ENCODE data around the gene KIF5B. TPM values are rescaled to one million over a fixed set of nuclear protein-coding genes. Genes with fewer than 3 reads are reported as not detected.

KIF5B gene
- total and polyA plus RNA-seq, 2 of the 4 experiments (the other 2 are of a cell fraction) = 33.5 to 68.5 TPM

GRCh38 chr10:32055478-32056135 is 618 bp downstream of the KIF5B start:
- CTCF ChIA-PET = no interaction called here
- H4K8ac ChIP-seq (ENCODE audit: low read depth in 2 of 2, low read length in 2 of 2) = peak overlapping the region; percentile 83

More at GRCh38 chr10:32055478-32056135, 618 bp downstream of the KIF5B start:
- Histone ChIP-seq H3K9ac (ENCODE audit: low read depth, low read length) (peak overlapping the region; percentile 97), H4K5ac (ENCODE audit: low read depth, low read length) (peak overlapping the region; percentile 85), H3K27ac (ENCODE audit: insufficient read depth, low read length) (peak overlapping the region; percentile 96), H3K79me1 (ENCODE audit: low read depth in 1 of 2, low read length in 2 of 2) (peaks cover 0 to 17% of the 10 kb centered on the region in 2 experiments; a peak in 2 of 4 replicates), H3K23ac (ENCODE audit: low read depth, low read length) (peak overlapping the region; percentile 98), H4K91ac (ENCODE audit: insufficient read depth, low read depth, low read length) (peak overlapping the region; percentile 82), H2AFZ (replicated peaks; ENCODE audit: low read length, poor library complexity) (peak overlapping the region; percentile 93), H3K9me1 (ENCODE audit: insufficient read depth, low read length) (peaks cover 6% of the 10 kb centered on the region; the same call in 1 of the 2 replicates), H3K27me3 (ENCODE audit: control insufficient read depth, insufficient read depth, low read length) (no peaks in the 10 kb centered on the region), H3K18ac (ENCODE audit: low read depth, low read length) (peak overlapping the region; percentile 75), H3K36me3 (ENCODE audit: control insufficient read depth, insufficient read depth, low read length) (no peaks in the 10 kb centered on the region), H3K4me1 (ENCODE audit: control insufficient read depth, insufficient read depth, low read length) (peaks cover 4% of the 10 kb centered on the region; the same call in 1 of the 2 replicates), H2BK5ac (ENCODE audit: low read depth, low read length, poor library complexity, severe bottlenecking) (peak overlapping the region; percentile 88), H3K4me2 (ENCODE audit: low read depth, low read length) (peak overlapping the region; percentile 100), H3K4me3 (ENCODE audit: insufficient read depth, low read depth, low read length) (peak overlapping the region; percentile 93), H3K14ac (replicated peaks; ENCODE audit: low read depth, low read length) (peak overlapping the region; percentile 97), H2AK9ac (replicated peaks; ENCODE audit: low read depth, low read length, poor library complexity) (peak overlapping the region; percentile 95), H2BK15ac (ENCODE audit: low read depth, low read length) (peak overlapping the region; percentile 19; the same call in 1 of the 3 replicates), H2BK20ac (ENCODE audit: low read depth, low read length) (no peak overlapping the region), H3K9me3 (ENCODE audit: control insufficient read depth, insufficient read depth, low read length) (no peaks in the 10 kb centered on the region), H3K56ac (ENCODE audit: extremely low read depth, insufficient read depth, low read length) (peak overlapping the region; percentile 90; the same call in 1 of the 2 replicates), H3K4ac (ENCODE audit: low read depth, low read length) (peak overlapping the region; percentile 95), H4K20me1 (ENCODE audit: insufficient read depth, low read length) (peaks cover 47% of the 10 kb centered on the region), H2AK5ac (ENCODE audit: low read depth, low read length) (peak overlapping the region; percentile 84), H2BK120ac (ENCODE audit: low read depth, low read length) (peak overlapping the region; percentile 62)
- peak; percentile 62 for ATAC-seq (ENCODE audit: low read depth)
- BruUV-seq (replicated peaks) = TSS peak; percentile 59
- POLR2A ChIA-PET (ENCODE audit: unreplicated experiment) = no interaction called here
- 0% methylated on average over 37 of the region's 59 CpGs; no CpG with 5 or more reads in 1 of the 2 experiments for WGBS, 2 experiments (ENCODE audit: extremely low coverage in 2 of 2, insufficient read length in 1 of 2)
- DNase-seq = peak; percentile 41
- dilution Hi-C loops (cut with HindIII; ENCODE audit: low sequenced_read_pairs, unreplicated experiment) = no loop called here
- in situ Hi-C loops (cut with MboI; ENCODE audit: low sequenced_read_pairs) = no loop called here
- intact Hi-C loops (cut with micrococcal nuclease) = loop anchor here (2.0 to 10.0 kb wide), 2 partner anchors 149 to 291 kb away; partner anchors contain the start of gene EPC1
- TF ChIP-seq RCOR1 (IDR thresholded peaks at IDR 0.05; ENCODE audit: insufficient replicate concordance, low read length) = no peak
- TF ChIP-seq BHLHE40 (IDR thresholded peaks at IDR 0.05; ENCODE audit: low read depth, low read length) = peak; percentile 9; the same call in 1 of the 2 replicates
- no peak for TF ChIP-seq RAD21 (IDR thresholded peaks at IDR 0.05; ENCODE audit: low read length)
